Prostate gland (tissue), 2 donors: ENCODE data around the gene DCUN1D1.

Source experiments
- CTCF ChIP-seq, 4 experiments: fragments of 200-600 bp in 2 of 4; fragments of 450-650 bp in 2 of 4; sonication (generic) in 2 of 4; IDR thresholded peaks; 1 replicate in 3 of 4; 2 replicates in 1 of 4; pipeline ENCODE4 v1.5.1; 2016 to 2019; ENCODE audit warnings: antibody characterized with exemption in 4 of 4, mild to moderate bottlenecking in 2 of 4, moderate library complexity in 2 of 4
- POLR2A ChIP-seq: fragments of 450-650 bp; IDR thresholded peaks from one replicate; pipeline ENCODE4 v1.6.1; 2016; ENCODE audit warnings: antibody characterized with exemption, mild to moderate bottlenecking

- TF ChIP-seq CTCF (IDR thresholded peaks at IDR 0.05) (no peak), POLR2A (no peak)
These were observed 2.0 kb downstream of the DCUN1D1 start for GRCh38 chr3:182978387-182978786.
